ENCODE measurements around the gene E2F6.

Gene E2F6

GRCh38 chr2:11407413-11407812 is 58.5 kb downstream of the E2F6 start:
- no peak for TF ChIP-seq NFIC (IDR thresholded peaks at IDR 0.05)
- no peak for TF ChIP-seq FOXM1 (IDR thresholded peaks at IDR 0.05; ENCODE audit: borderline replicate concordance, low read depth)
- TF ChIP-seq YY1 (IDR thresholded peaks at IDR 0.05; ENCODE audit: low read depth) = no peak
- no peak for TF ChIP-seq EGR1 (IDR thresholded peaks at IDR 0.05)
- TF ChIP-seq TEAD4 (IDR thresholded peaks at IDR 0.05) = no peak
- no peak for TF ChIP-seq CEBPB (IDR thresholded peaks at IDR 0.05)
- TF ChIP-seq TAF1 (IDR thresholded peaks at IDR 0.05; ENCODE audit: low read depth) = no peak
- TF ChIP-seq ZBTB7A (IDR thresholded peaks at IDR 0.05; ENCODE audit: low read depth) = no peak
- TF ChIP-seq TCF12 (IDR thresholded peaks at IDR 0.05; ENCODE audit: low read depth) = no peak
- no peak for TF ChIP-seq CREB1 (IDR thresholded peaks at IDR 0.05; ENCODE audit: low read depth)
- TF ChIP-seq RAD21 (IDR thresholded peaks at IDR 0.05; ENCODE audit: low read depth) = no peak
- TF ChIP-seq EP300 (IDR thresholded peaks at IDR 0.05; ENCODE audit: borderline replicate concordance) = no peak
- TF ChIP-seq REST (IDR thresholded peaks at IDR 0.05; ENCODE audit: low read depth) = no peak
- no peak for TF ChIP-seq MAX (IDR thresholded peaks at IDR 0.05)
- TF ChIP-seq USF1 (IDR thresholded peaks at IDR 0.05) = no peak

GRCh38 chr2:11406958-11407381 is 59.0 kb downstream of the E2F6 start:
- TF ChIP-seq MAX (IDR thresholded peaks at IDR 0.05) = peak; percentile 91
- TF ChIP-seq CREB1 (IDR thresholded peaks at IDR 0.05; ENCODE audit: low read depth) = no peak
- TF ChIP-seq YY1 (IDR thresholded peaks at IDR 0.05; ENCODE audit: low read depth) = no peak
- TF ChIP-seq TAF1 (IDR thresholded peaks at IDR 0.05; ENCODE audit: low read depth) = no peak
- TF ChIP-seq USF1 (IDR thresholded peaks at IDR 0.05) = peak; percentile 60
- no peak for TF ChIP-seq TEAD4 (IDR thresholded peaks at IDR 0.05)
- no peak for TF ChIP-seq TCF12 (IDR thresholded peaks at IDR 0.05; ENCODE audit: low read depth)
- no peak for TF ChIP-seq RAD21 (IDR thresholded peaks at IDR 0.05; ENCODE audit: low read depth)
- no peak for TF ChIP-seq NFIC (IDR thresholded peaks at IDR 0.05)

GRCh38 chr2:11406267-11406957 is 59.5 kb downstream of the E2F6 start:
- no peak for TF ChIP-seq RAD21 (IDR thresholded peaks at IDR 0.05; ENCODE audit: low read depth)

- TF ChIP-seq MAX (IDR thresholded peaks at IDR 0.05) (no peak), CEBPB (IDR thresholded peaks at IDR 0.05) (no peak)
Observed at GRCh38 chr2:11405599-11406266, 60.2 kb downstream of the E2F6 start.

GRCh38 chr2:11404376-11405073 is 61.4 kb downstream of the E2F6 start:
- TF ChIP-seq MAX (IDR thresholded peaks at IDR 0.05) = no peak
- TF ChIP-seq TCF12 (IDR thresholded peaks at IDR 0.05; ENCODE audit: low read depth) = no peak
- TF ChIP-seq RAD21 (IDR thresholded peaks at IDR 0.05; ENCODE audit: low read depth) = no peak
- TF ChIP-seq CREB1 (IDR thresholded peaks at IDR 0.05; ENCODE audit: low read depth) = no peak
- TF ChIP-seq FOXM1 (IDR thresholded peaks at IDR 0.05; ENCODE audit: borderline replicate concordance, low read depth) = no peak
- no peak for TF ChIP-seq TEAD4 (IDR thresholded peaks at IDR 0.05)

GRCh38 chr2:11402436-11402835 is 63.5 kb downstream of the E2F6 start:
- no peak for TF ChIP-seq YY1 (IDR thresholded peaks at IDR 0.05; ENCODE audit: low read depth)
- TF ChIP-seq TEAD4 (IDR thresholded peaks at IDR 0.05) = no peak
- no peak for TF ChIP-seq TAF1 (IDR thresholded peaks at IDR 0.05; ENCODE audit: low read depth)
- no peak for TF ChIP-seq CEBPB (IDR thresholded peaks at IDR 0.05)
- TF ChIP-seq EGR1 (IDR thresholded peaks at IDR 0.05) = no peak
- no peak for TF ChIP-seq EP300 (IDR thresholded peaks at IDR 0.05; ENCODE audit: borderline replicate concordance)
- TF ChIP-seq RAD21 (IDR thresholded peaks at IDR 0.05; ENCODE audit: low read depth) = no peak
- no peak for TF ChIP-seq NFIC (IDR thresholded peaks at IDR 0.05)
- TF ChIP-seq FOXM1 (IDR thresholded peaks at IDR 0.05; ENCODE audit: borderline replicate concordance, low read depth) = no peak
- no peak for TF ChIP-seq ZBTB7A (IDR thresholded peaks at IDR 0.05; ENCODE audit: low read depth)
- no peak for TF ChIP-seq MAX (IDR thresholded peaks at IDR 0.05)
- no peak for TF ChIP-seq CREB1 (IDR thresholded peaks at IDR 0.05; ENCODE audit: low read depth)
- no peak for TF ChIP-seq USF1 (IDR thresholded peaks at IDR 0.05)
- TF ChIP-seq TCF12 (IDR thresholded peaks at IDR 0.05; ENCODE audit: low read depth) = no peak
- TF ChIP-seq REST (IDR thresholded peaks at IDR 0.05; ENCODE audit: low read depth) = no peak

Measured in Ishikawa (cell line).